IMR-90 (cell line): ENCODE measurements around the gene KIDINS220.

ENCODE experiments used
- BHLHE40 ChIP-seq: fragments of 150-350 bp; IDR thresholded peaks from 2 replicates; pipeline ENCODE4 v1.6.1; 2016; ENCODE audit warnings: mild to moderate bottlenecking, low read depth, low read length
- CEBPB ChIP-seq: IDR thresholded peaks from 2 replicates; pipeline ENCODE4 v1.6.1; 2012; ENCODE audit warnings: low read depth, low read length, improper control_type of control experiment
- ELK1 ChIP-seq: fragments of 150-350 bp; IDR thresholded peaks from 2 replicates; pipeline ENCODE4 v1.6.1; 2016; ENCODE audit warnings: low read depth, mild to moderate bottlenecking, low read length, moderate library complexity, borderline replicate concordance
- FOS ChIP-seq: fragments of 150-350 bp; IDR thresholded peaks from 2 replicates; pipeline ENCODE4 v1.6.1; 2016; ENCODE audit warnings: low read depth, low read length
- MAZ ChIP-seq: IDR thresholded peaks from 2 replicates; pipeline ENCODE4 v1.6.1; 2012; ENCODE audit warnings: low read depth, mild to moderate bottlenecking, low read length, improper control_type of control experiment, moderate library complexity, borderline replicate concordance
- MXI1 ChIP-seq: IDR thresholded peaks from 2 replicates; pipeline ENCODE4 v1.6.1; 2012; ENCODE audit warnings: low read depth, mild to moderate bottlenecking, low read length, moderate library complexity, borderline replicate concordance
- NFE2L2 ChIP-seq: fragments of 150-350 bp; IDR thresholded peaks from 2 replicates; pipeline ENCODE4 v1.6.1; 2016; ENCODE audit warnings: low read depth, mild to moderate bottlenecking, low read length
- POLR2A ChIP-seq: IDR thresholded peaks from 2 replicates; pipeline ENCODE4 v1.6.1; 2012; ENCODE audit warnings: mild to moderate bottlenecking, low read depth, low read length
- RAD21 ChIP-seq: IDR thresholded peaks from 2 replicates; pipeline ENCODE4 v1.6.1; 2012; ENCODE audit warnings: low read length, improper control_type of control experiment
- RCOR1 ChIP-seq: IDR thresholded peaks from 2 replicates; pipeline ENCODE4 v1.6.1; 2012; ENCODE audit warnings: mild to moderate bottlenecking, low read length, improper control_type of control experiment; ENCODE audit not compliant: insufficient replicate concordance
- RFX5 ChIP-seq: IDR thresholded peaks from 2 replicates; pipeline ENCODE4 v1.8.0; 2012; ENCODE audit warnings: low read depth, mild to moderate bottlenecking, low read length, moderate library complexity
- SMC3 ChIP-seq: fragments of 150-350 bp; IDR thresholded peaks from 2 replicates; pipeline ENCODE4 v1.6.1; 2016; ENCODE audit warnings: low read depth, mild to moderate bottlenecking, antibody characterized with exemption, low read length, moderate library complexity
- USF2 ChIP-seq: fragments of 150-350 bp; IDR thresholded peaks from 2 replicates; pipeline ENCODE4 v1.6.1; 2017; ENCODE audit warnings: mild to moderate bottlenecking, antibody characterized with exemption, low read length, low read depth
- TF ChIP-seq, protein P1 (sequence below): conservative IDR thresholded peaks from 2 replicates; pipeline ENCODE4 v1.5.1; 2012; ENCODE audit warnings: mild to moderate bottlenecking, low read depth, low read length, improper control_type of control experiment

DNA sequence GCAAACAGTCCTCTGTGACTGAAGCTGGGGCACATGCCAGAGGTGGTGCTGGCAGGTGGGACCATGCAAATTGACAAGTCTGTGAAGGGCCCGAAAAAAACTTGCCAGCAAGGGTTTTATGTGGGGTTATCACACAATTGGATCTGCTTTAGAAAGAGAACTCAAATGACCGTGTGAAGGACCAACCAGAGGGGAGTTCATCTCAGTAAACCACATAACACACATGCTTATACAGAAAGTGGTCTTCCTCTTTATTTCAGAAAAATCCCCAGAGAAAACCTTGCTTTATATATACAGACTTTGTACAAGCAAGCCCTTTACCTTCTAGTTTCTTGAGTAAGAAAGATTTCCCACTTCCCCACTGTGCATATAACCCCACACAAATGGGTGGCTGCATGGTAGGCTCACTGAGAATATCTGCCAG is 46.7 kb downstream of the KIDINS220 start:
- TF ChIP-seq, protein P1, sequence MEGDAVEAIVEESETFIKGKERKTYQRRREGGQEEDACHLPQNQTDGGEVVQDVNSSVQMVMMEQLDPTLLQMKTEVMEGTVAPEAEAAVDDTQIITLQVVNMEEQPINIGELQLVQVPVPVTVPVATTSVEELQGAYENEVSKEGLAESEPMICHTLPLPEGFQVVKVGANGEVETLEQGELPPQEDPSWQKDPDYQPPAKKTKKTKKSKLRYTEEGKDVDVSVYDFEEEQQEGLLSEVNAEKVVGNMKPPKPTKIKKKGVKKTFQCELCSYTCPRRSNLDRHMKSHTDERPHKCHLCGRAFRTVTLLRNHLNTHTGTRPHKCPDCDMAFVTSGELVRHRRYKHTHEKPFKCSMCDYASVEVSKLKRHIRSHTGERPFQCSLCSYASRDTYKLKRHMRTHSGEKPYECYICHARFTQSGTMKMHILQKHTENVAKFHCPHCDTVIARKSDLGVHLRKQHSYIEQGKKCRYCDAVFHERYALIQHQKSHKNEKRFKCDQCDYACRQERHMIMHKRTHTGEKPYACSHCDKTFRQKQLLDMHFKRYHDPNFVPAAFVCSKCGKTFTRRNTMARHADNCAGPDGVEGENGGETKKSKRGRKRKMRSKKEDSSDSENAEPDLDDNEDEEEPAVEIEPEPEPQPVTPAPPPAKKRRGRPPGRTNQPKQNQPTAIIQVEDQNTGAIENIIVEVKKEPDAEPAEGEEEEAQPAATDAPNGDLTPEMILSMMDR: no peak
- TF ChIP-seq POLR2A (no peak), FOS (no peak), BHLHE40 (no peak), MAZ (no peak), CEBPB (no peak), USF2 (no peak), MXI1 (no peak), RAD21 (no peak), RFX5 (no peak), SMC3 (no peak), NFE2L2 (no peak), ELK1 (no peak), RCOR1 (no peak)
